GM19193 (cell line): ENCODE measurements around the gene BRAT1.

ENCODE experiments used
- POLR2A ChIP-seq: IDR thresholded peaks from 4 replicates; pipeline ENCODE4 v1.6.1; 2011; ENCODE audit not compliant: insufficient read depth, insufficient read length; ENCODE audit errors: extremely low read depth

BRAT1 gene

DNA sequence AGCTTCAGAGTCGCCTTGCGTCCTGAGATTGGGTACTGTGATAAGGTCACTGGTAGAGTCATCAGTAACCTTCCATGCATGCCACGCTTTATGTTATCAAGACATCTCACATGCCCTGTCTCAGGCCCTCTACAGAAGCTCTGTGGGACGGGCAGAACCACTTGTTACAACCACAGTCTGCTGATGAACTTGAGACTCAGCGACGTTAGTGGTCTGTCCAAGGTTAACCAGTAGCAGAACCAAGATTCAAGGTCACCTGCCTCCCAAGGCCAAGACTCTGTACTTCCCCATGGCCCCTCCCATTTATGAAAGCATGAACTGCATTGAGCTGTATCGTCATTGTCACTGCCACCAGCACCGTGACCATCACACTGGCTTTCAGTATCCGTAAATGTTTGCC lies 18.4 kb upstream of the BRAT1 start:
- TF ChIP-seq POLR2A, result no peak

DNA sequence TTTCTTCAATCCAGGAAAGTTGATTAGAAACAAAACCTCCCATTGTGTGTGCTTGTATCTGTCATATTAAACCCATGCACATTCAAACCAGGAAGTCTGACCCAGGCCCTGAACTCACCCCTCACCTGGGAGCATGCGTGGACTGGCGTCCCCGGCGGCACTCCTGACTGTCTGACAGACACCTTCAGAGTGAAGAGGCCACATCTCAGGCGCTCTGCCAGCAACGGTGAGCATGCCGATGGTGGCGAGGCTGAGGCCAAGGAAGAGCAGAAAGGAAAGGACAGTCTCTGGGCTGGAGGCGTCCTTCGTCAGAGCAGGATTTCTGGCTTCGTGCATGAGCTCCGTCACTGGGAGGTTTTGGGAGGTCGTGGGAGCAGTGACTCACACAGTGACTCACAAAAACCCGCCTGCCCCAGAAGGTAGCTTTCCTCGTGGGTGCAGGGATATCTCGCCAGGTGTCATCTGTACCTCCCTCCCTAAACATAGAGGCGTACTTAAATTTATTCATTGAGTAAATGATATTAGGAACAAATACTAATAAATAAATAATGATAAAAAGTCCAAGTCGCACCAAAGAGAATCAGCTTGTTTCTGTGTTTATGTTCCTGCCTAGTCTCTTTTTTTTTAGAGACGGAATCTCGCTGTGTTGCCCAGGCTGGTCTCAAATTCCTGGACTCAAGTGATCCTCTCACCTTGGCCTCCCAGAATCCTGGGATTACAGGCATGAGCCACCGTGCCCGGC lies 16.9 kb upstream of the BRAT1 start:
- no peak for TF ChIP-seq POLR2A

- TF ChIP-seq POLR2A, result no peak
These were observed 16.1 kb upstream of the BRAT1 start for GRCh38 chr7:2571409-2571808.

DNA sequence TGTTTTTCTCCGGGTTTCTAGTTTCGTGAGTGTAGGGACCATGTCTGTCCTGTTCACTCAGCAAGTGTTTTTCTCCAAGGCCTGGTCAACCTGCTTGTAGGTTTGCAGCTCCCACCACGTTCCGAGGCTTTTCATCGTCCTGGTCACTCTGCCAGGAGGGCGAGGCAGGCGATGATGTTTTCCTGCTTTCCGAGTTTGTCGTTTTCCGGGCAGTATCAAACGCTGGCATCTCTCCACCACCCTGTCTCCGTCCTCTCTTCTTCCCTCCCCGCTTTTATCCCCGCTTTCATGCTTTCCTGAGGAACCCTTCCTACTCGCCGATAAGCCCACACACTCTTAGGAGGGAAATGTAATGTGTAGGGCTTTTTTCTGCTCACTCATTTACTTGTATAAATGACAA lies 14.7 kb upstream of the BRAT1 start:
- TF ChIP-seq POLR2A, result no peak

DNA sequence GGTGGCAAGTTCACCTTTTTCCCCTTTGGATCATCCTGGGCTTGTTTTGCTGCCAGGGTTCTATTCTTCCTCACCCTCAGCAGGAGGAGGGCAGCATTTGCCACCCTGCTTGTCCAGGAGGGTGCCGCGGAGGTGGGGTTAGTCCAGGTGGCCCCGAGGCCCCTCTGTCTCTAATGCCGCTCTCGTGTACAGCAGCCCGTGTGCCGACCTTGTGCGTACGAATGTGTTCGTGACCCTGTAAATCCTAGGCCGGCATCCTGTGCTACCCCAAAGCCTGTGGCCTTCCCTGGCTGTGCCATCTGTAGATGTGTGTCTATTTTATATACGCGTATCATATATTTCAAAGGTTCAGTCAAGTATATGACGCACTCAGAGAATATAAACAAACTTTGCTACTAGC lies 14.1 kb upstream of the BRAT1 start:
- no peak for TF ChIP-seq POLR2A

- no peak for TF ChIP-seq POLR2A
These were observed 13.3 kb upstream of the BRAT1 start for GRCh38 chr7:2568521-2569223.

- no peak for TF ChIP-seq POLR2A
These were observed 12.5 kb upstream of the BRAT1 start for GRCh38 chr7:2567679-2568278.

- TF ChIP-seq POLR2A, result no peak
These were observed 11.8 kb upstream of the BRAT1 start for GRCh38 chr7:2566890-2567678.

DNA sequence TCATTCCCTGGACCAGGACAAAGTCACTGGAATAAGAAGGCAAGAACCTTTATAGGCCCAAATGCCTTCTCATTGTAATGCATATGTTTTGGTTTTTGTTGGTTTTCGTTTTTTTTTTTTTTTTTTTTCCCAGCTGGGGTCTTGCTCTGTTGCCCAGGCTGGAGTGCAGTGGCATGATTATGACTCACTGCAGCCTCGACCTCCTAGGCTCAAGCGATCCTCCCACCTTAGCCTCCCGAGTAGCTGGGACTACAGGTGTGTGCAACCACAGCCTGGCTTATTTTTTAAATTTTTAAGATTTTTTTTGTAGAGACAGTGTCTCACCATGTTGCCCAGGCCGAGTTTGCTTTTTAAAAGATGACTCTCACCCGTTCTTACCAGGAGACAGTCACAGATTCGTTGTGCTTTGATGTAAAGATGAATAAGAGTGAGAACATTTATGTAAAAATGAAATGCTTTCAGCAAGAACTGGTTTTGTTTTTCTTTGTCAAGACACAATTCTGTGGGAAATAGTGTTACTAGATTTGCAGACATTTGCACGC lies 11.1 kb upstream of the BRAT1 start:
- no peak for TF ChIP-seq POLR2A

- no peak for TF ChIP-seq POLR2A
These were observed 9.7 kb upstream of the BRAT1 start for GRCh38 chr7:2564970-2565540.

DNA sequence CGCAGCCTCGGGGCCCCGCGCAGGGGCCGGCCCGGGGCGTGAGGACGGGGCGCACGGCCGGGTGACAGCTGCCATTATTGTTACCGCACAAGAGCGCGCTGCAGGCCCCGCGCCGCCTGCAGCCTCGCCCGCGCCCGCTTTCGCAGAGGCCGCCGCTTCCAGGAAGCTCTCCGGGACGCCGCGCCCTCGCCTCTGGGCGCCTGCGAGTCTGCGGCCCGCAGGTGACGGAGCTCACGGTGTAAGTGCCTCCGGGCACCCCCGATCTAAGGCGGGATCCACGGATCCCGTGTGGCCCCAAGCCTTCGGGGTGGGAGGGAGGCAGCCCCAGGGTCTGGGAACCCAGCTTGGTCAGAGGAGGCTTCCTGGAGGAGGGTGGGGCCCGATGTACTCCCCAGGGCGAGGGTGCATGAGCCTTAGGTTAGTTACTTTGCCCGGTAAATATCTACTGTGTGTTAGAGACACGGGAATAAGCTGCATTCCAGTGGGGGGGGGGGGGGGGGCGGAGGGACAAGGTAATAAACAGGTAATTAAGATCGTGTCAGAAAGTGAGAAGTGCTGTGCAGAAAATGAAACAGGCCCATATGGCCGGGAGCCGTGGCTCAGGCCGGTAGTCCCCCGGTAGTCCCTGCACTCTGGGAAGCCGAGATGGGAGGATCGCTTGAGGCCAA lies 4.1 kb upstream of the BRAT1 start:
- TF ChIP-seq POLR2A, result no peak

DNA sequence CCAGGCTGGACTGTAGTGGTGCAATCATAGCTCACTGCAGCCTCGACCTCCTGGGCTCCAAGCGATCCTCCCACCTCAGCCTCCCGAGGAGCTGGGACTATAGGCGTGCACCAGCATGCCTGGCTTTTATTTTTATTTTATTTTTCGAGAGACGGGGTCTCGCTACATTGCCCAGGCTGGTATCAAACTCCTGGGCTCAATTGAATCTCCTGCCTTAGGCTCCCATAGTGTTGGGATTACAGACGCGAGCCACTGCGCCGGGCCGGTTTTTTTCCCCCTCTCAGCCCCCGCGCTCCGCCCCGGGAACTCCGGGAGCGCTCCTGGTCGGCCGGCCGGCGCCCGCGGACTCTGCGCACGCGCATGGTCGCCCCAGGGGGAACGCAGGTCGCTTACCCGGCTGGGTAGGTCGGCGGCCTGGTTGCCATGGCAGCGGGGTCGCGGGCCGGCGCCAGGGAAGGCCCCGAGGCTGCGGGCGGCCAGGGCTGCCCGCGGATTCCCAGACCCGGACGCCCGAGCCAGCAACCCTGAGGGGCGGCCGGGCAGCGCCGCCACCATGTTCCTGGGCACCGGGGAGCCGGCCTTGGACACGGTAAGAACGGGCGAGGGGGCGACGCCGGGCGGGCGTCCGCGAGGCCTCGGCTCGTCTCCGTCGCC lies 3.4 kb upstream of the BRAT1 start, which contains the start of gene IQCE:
TSS of gene IQCE (plus strand) at position 351 of the 654 bp plus-strand sequence. CDS start at position 554, 203 bp downstream.
- TF ChIP-seq POLR2A, result no peak

GRCh38 chr7:2554661-2555111 lies 638 bp downstream of the BRAT1 start:
- no peak for TF ChIP-seq POLR2A
